Gastrocnemius medialis (tissue), 4 donors: ENCODE measurements around the gene RGMB.

Source experiments
- POLR2A ChIP-seq, 2 donors: fragments of 450-650 bp; IDR thresholded peaks; one replicate each; pipeline ENCODE4 v1.6.1; 2017; ENCODE audit warnings: antibody characterized with exemption in 2 of 2, mild to moderate bottlenecking in 2 of 2, moderate library complexity in 2 of 2
- TF ChIP-seq, protein P1 (sequence below), 5 experiments: fragments of 450-650 bp in 3 of 5; fragments of 200-600 bp in 2 of 5; sonication (generic) in 2 of 5; IDR thresholded peaks in 4 of 5; conservative IDR thresholded peaks in 1 of 5; 1 replicate in 4 of 5; 2 replicates in 1 of 5; pipeline ENCODE4 v1.5.1; 2016 to 2019; ENCODE audit warnings: antibody characterized with exemption in 5 of 5, mild to moderate bottlenecking in 3 of 5, moderate library complexity in 3 of 5

DNA sequence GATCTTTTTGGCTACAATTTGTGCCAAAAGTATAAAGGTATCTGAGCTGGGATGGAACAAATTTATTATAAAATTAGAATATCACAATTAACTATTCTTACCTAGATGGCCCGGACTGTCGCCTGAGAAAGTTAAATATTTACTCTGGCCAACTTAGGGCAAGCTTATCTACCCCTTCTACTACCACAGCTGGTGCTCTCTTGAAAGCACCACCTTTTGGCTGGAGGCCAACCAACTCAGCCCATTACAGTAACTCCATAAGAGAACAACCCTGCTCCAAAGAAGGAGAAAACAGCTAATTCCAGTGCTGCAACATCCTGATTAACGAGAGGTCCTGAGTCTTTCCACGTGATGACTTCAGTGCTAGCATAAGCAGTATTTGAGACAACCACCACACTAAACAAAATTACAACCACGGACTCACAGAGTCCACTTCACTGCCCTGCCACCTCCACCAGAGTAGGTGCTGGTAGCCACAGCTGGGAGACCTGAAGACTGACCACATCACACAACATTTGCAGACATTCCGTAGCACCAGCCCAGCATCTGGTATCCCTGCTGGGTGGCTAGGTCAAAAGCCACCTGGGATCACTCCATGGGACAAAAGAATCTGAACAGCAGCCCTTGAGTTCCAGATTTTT is 43.2 kb downstream of the RGMB start:
- no peak for TF ChIP-seq POLR2A (IDR thresholded peaks at IDR 0.05)
- TF ChIP-seq, protein P1, sequence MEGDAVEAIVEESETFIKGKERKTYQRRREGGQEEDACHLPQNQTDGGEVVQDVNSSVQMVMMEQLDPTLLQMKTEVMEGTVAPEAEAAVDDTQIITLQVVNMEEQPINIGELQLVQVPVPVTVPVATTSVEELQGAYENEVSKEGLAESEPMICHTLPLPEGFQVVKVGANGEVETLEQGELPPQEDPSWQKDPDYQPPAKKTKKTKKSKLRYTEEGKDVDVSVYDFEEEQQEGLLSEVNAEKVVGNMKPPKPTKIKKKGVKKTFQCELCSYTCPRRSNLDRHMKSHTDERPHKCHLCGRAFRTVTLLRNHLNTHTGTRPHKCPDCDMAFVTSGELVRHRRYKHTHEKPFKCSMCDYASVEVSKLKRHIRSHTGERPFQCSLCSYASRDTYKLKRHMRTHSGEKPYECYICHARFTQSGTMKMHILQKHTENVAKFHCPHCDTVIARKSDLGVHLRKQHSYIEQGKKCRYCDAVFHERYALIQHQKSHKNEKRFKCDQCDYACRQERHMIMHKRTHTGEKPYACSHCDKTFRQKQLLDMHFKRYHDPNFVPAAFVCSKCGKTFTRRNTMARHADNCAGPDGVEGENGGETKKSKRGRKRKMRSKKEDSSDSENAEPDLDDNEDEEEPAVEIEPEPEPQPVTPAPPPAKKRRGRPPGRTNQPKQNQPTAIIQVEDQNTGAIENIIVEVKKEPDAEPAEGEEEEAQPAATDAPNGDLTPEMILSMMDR (IDR thresholded peaks at IDR 0.05 in 4 of 5, conservative IDR thresholded peaks at IDR 0.05 in 1 of 5): no peak
